HG03060 (cell line): ENCODE measurements around the gene PRUNE1.

ENCODE experiments used
- ATAC-seq: cut with Tn5 transposase; IDR thresholded peaks from one replicate; pipeline ENCODE4 v1.9.1; 2021; ENCODE audit warnings: low read depth, moderate number of reproducible peaks; ENCODE audit not compliant: unreplicated experiment

The PRUNE1 gene

GRCh38 chr1:151070474-151071276 lies 62.4 kb downstream of the PRUNE1 start, which contains the start of gene GABPB2:
GABPB2 (plus strand) TSS chr1:151070761; CDS start chr1:151088190, 17,429 bp downstream.
- peak; percentile 56 for ATAC-seq

GRCh38 chr1:151072224-151072623 lies 64.0 kb downstream of the PRUNE1 start:
- no peak for ATAC-seq
